Loucy (cell line): ENCODE data around the gene CSH2.

Experiments used
- H2AFZ ChIP-seq: fragments of 200-600 bp; sonication (generic); 2 replicates; pipeline ENCODE4 v1.6.0; 2016; ENCODE audit warnings: antibody characterized with exemption, mild to moderate bottlenecking, low read length, moderate library complexity
- H3F3A ChIP-seq: fragments of 200-600 bp; 2 replicates; pipeline ENCODE4 v1.6.0; 2016; ENCODE audit warnings: antibody characterized with exemption, low read depth, mild to moderate bottlenecking
- H3K27me3 ChIP-seq: fragments of 200-600 bp; sonication (generic); 2 replicates; pipeline ENCODE4 v1.6.1; 2014; ENCODE audit warnings: low read length, mild to moderate bottlenecking; ENCODE audit not compliant: insufficient read depth, poor library complexity, severe bottlenecking
- H3K36me3 ChIP-seq: fragments of 200-600 bp; sonication (generic); 2 replicates; pipeline ENCODE4 v1.6.1; 2016; ENCODE audit warnings: low read length; ENCODE audit not compliant: insufficient read depth
- H3K4me1 ChIP-seq: fragments of 200-600 bp; sonication (generic); 2 replicates; pipeline ENCODE4 v1.5.1; 2014; ENCODE audit warnings: low read length, mild to moderate bottlenecking; ENCODE audit not compliant: insufficient read depth, poor library complexity, severe bottlenecking
- H3K4me2 ChIP-seq: fragments of 200-600 bp; sonication (generic); 2 replicates; pipeline ENCODE4 v1.6.0; 2014; ENCODE audit warnings: antibody characterized with exemption, low read length, low read depth, mild to moderate bottlenecking; ENCODE audit not compliant: poor library complexity, severe bottlenecking
- H3K4me3 ChIP-seq: fragments of 200-600 bp; sonication (generic); 2 replicates; pipeline ENCODE4 v1.5.1; 2014; ENCODE audit warnings: low read length, mild to moderate bottlenecking, mixed read lengths; ENCODE audit not compliant: poor library complexity, severe bottlenecking
- H3K79me2 ChIP-seq: fragments of 200-600 bp; sonication (generic); 2 replicates; pipeline ENCODE4 v1.6.1; 2014; ENCODE audit warnings: low read length; ENCODE audit not compliant: insufficient read depth
- H3K9ac ChIP-seq: fragments of 200-600 bp; sonication (generic); 2 replicates; pipeline ENCODE4 v1.6.0; 2014; ENCODE audit warnings: mild to moderate bottlenecking, low read depth, low read length, moderate library complexity; ENCODE audit not compliant: poor library complexity, severe bottlenecking
- H3K9me2 ChIP-seq: fragments of 200-600 bp; sonication (generic); replicated peaks from 2 replicates; pipeline ENCODE4 v1.6.1; 2016; ENCODE audit warnings: low read depth, low read length, mixed read lengths
- H3K9me3 ChIP-seq: fragments of 200-600 bp; sonication (generic); 2 replicates; pipeline ENCODE4 v1.6.1; 2014; ENCODE audit warnings: mild to moderate bottlenecking, antibody characterized with exemption, low read length, low read depth; ENCODE audit not compliant: insufficient read depth
- H4K20me1 ChIP-seq: fragments of 200-600 bp; sonication (generic); 2 replicates; pipeline ENCODE4 v1.6.0; 2014; ENCODE audit warnings: antibody characterized with exemption, low read length, mild to moderate bottlenecking; ENCODE audit not compliant: insufficient read depth, poor library complexity, severe bottlenecking
- EZH2phosphoT487 ChIP-seq: fragments of 200-600 bp; IDR thresholded peaks from 2 replicates; pipeline ENCODE4 v1.6.1; 2018; ENCODE audit warnings: antibody characterized with exemption, mild to moderate bottlenecking, moderate library complexity, borderline replicate concordance
- TF ChIP-seq, protein P1 (sequence below): fragments of 200-600 bp; sonication (generic); conservative IDR thresholded peaks from 2 replicates; pipeline ENCODE4 v1.5.1; 2014; ENCODE audit warnings: mild to moderate bottlenecking, antibody characterized with exemption, low read length

The CSH2 gene

DNA sequence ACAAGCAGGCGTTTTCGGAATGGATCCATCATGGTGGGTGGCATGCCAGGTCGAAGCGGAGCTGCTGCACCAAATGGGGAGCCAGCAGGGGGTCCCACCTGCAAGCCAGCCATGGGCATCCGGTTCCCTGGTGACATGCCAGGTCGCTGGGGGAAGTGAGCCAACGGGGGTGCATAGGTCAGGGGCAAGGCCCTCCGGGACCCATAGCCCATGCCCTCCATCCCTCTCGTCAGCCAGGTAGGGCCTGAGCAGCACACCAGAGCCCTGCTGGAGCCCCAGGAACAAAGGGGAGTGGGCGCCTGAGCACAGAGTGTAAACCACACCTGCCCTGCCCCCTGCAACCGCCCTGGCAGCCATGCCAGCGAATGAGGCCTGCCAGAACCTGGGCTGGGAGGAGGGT, 36.0 kb downstream of the CSH2 start:
- TF ChIP-seq, protein P1, sequence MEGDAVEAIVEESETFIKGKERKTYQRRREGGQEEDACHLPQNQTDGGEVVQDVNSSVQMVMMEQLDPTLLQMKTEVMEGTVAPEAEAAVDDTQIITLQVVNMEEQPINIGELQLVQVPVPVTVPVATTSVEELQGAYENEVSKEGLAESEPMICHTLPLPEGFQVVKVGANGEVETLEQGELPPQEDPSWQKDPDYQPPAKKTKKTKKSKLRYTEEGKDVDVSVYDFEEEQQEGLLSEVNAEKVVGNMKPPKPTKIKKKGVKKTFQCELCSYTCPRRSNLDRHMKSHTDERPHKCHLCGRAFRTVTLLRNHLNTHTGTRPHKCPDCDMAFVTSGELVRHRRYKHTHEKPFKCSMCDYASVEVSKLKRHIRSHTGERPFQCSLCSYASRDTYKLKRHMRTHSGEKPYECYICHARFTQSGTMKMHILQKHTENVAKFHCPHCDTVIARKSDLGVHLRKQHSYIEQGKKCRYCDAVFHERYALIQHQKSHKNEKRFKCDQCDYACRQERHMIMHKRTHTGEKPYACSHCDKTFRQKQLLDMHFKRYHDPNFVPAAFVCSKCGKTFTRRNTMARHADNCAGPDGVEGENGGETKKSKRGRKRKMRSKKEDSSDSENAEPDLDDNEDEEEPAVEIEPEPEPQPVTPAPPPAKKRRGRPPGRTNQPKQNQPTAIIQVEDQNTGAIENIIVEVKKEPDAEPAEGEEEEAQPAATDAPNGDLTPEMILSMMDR = no peak
- TF ChIP-seq EZH2phosphoT487 = no peak
- peaks cover 33% of the 10 kb centered on the region; the same call in 1 of the 2 replicates for H3K36me3 ChIP-seq
- peak overlapping the region; percentile 85 for H3K4me2 ChIP-seq
- H3K9ac ChIP-seq = peak overlapping the region; percentile 97
- H3K4me3 ChIP-seq = peak overlapping the region; percentile 89
- no peaks in the 10 kb centered on the region for H3K9me3 ChIP-seq
- H4K20me1 ChIP-seq = peaks cover 40% of the 10 kb centered on the region
- H3K4me1 ChIP-seq = peaks cover 41% of the 10 kb centered on the region
- no peaks in the 10 kb centered on the region for H3K27me3 ChIP-seq
- H3K9me2 ChIP-seq = no peaks in the 10 kb centered on the region
- H3K79me2 ChIP-seq = peaks cover 94% of the 10 kb centered on the region
- no peak overlapping the region for H2AFZ ChIP-seq
- no peaks in the 10 kb centered on the region for H3F3A ChIP-seq

GRCh38 chr17:63836811-63837210, 36.7 kb downstream of the CSH2 start:
- Histone ChIP-seq H3K9me2 (no peaks in the 10 kb centered on the region), H3K9ac (no peak overlapping the region), H3K36me3 (peaks cover 40% of the 10 kb centered on the region), H3F3A (no peaks in the 10 kb centered on the region), H2AFZ (no peak overlapping the region), H3K9me3 (no peaks in the 10 kb centered on the region), H3K79me2 (peaks cover 94% of the 10 kb centered on the region), H3K27me3 (no peaks in the 10 kb centered on the region), H3K4me1 (peaks cover 43% of the 10 kb centered on the region), H3K4me2 (peak overlapping the region; percentile 85), H3K4me3 (no peak overlapping the region), H4K20me1 (peaks cover 35% of the 10 kb centered on the region)
- TF ChIP-seq EZH2phosphoT487 = no peak
- TF ChIP-seq, protein P1 = no peak

DNA sequence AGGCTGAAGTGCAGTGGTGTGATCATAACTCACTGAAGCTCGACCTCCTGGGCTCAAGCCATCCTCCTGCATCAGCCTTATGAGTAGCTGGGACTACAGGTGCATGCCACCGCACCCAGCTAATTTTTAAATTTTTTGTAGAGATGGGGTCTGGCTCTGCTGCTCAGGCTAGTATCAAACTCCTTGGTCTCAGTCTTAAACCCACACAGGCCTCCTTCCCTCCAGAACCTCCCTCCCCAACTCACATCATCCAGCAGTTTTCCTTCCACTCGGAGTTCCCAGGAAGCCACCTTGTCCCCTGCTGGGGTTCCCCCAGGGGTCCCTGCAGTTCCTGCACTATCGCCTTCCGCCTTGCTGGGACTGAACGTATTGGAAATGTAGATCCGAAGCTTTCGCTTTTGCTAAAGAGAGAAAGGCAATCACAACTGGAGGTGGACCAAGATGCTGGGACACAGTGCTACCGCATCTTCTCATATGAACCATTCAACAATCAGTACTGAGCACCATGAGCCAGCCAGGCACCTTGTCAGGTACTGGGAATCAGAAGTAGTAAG, 38.2 kb downstream of the CSH2 start:
- Histone ChIP-seq H3K79me2 (peaks cover 92% of the 10 kb centered on the region), H3F3A (no peaks in the 10 kb centered on the region), H3K9ac (no peak overlapping the region), H3K9me2 (no peaks in the 10 kb centered on the region), H3K36me3 (peaks cover 56% of the 10 kb centered on the region), H3K4me3 (no peak overlapping the region), H4K20me1 (peaks cover 19% of the 10 kb centered on the region), H2AFZ (no peak overlapping the region), H3K27me3 (no peaks in the 10 kb centered on the region), H3K4me1 (peaks cover 43% of the 10 kb centered on the region), H3K4me2 (peak overlapping the region; percentile 67), H3K9me3 (no peaks in the 10 kb centered on the region)
- no peak for TF ChIP-seq EZH2phosphoT487
- TF ChIP-seq, protein P1 = no peak
